Measurements from ENCODE around the gene TRIM29.

The TRIM29 gene

DNA sequence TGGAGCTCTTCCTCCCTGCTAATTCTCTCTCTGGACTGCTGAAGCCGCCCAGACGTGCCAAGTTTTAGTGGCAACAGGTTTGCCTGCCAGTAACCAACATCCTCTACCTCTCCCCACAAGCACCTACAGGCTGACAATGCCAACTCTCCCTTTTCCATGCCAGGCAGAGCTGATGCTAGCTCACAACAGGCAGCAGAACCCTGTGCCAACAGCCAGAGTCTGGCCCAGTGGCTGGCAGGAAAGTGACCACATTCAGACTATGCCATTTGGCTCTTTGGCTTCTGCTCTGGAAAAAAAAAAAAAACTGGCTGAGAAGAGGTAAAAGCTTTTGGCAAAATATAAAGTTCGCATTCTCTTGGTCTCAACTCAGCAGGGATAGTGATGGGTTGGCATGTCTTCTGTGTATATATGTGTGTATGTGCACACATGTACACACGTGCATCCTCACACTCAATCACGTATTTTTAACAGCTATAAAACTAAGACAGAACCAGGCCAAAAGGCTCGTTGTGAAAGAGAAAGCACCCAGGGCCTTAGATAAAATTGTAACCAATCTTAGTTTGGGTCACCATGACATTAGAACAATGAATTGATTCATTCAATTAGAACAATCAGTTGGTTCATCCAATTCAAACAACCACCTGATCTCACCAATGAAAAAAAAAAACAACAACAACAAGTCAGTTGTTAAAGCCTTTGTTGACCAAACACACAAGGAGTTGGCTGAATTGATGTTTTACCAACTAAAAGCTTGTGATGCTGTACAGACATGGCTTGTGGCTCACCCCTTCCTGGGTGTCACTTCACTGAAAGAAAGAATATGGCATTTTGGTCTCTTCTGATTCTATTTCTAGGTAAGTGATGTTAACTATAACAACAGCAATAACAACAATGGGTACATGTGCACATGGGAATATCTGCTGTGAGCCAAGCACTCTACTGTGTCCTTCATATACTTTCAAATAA is 48.6 kb downstream of the TRIM29 start:
- no peak for DNase-seq

DNA sequence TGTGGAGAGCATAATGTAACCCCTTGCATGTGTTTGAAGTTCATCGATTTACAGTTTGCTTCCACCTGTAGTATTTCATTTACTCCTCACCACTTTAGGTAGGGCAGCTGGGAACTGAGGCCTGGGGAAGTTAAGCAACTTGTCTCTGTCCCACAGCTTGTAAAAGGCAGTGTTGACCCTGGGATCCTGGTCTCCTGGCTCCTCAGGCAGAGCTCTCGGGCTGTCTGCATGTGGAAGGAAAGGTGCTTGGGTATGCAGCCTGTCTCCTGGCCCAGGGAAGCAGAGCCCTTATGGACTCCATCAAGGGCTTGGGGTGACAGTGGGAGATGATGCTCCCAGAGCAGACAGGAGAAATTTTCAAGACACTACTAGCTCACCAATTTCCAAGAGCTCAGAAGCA is 49.9 kb downstream of the TRIM29 start:
- DNase-seq = no peak

DNA sequence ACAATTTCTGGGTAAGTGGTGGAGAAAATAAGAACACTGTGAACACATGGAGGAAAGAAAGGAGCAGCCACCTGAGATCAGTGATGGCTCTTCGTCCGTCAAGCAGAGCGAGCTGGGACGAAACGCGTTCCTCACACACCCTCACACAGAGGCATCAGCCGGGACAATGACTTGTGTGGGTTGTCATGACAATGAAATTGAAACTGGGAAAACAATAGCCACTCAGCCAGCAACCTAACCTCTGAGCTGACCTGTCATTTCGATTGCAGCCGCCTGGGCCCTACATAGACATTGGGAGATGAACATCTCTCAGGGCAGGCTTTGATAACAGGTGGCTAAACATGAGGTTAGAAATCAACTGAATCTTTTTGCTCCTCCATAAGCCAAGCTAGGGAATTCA is 51.3 kb downstream of the TRIM29 start:
- no peak for DNase-seq

- DNase-seq = no peak
Measured at GRCh38 chr11:120079750-120080610, 57.9 kb downstream of the TRIM29 start.

GRCh38 chr11:120078397-120078796 is 59.5 kb downstream of the TRIM29 start:
- DNase-seq = no peak

- no peak for DNase-seq
Measured at GRCh38 chr11:120074076-120074475, 63.8 kb downstream of the TRIM29 start.

- DNase-seq = peak; percentile 89
Measured at GRCh38 chr11:120073196-120073595, 64.7 kb downstream of the TRIM29 start.

DNA sequence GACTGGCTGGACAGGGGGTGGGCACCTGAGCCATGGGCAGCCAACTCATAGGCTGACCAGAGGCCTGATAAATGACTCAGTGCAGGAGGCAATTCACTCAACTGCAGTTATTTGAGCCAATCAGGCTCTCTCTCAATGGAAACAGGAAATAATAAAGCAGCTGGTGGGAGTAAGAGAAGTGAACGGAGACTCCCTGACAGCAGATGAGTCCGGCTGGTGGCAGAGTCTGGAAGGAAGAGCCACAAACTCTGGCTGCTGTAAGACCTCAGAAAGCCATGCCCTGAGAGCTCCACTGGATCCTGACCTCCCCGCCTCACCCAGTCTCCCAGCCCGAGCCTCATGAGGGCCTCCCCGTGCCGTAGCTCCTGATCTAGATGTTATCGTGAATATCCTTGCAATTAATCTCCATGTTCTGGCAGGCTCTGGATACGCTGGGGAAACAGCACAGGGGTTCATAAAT is 69.8 kb downstream of the TRIM29 start:
- peak; percentile 8 for DNase-seq

DNA sequence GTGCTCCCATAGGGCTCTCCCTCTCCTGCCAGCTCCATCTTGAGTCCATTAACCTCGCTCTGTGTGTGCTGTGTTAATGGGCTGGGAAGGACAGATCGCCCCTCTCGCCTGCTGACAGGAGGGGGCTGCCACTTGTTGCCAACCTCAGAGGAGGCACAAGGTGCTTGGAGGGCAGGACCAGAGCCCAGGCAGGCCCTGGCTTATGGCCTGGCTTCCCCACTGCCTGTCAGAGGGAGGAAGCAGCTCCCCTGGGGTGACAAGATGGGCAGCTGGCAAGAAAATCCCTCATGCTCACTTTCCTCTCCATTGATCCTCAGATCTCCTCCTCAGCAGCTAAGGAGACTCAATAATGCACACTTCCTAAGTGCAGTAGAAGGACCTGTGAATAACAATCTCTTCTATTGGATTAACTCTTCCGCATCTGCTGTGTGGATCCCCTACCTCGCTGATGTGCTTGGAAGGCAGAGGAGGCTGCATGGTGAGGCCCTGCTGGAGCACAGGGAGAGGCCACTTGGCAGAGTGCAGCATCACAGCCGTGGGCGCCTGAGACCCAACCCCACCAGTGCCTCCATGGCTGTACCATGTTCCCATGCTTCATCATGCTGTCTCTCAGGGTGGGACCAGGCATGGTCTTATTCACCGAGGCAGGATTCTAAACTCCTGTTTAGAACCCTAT is 70.3 kb downstream of the TRIM29 start:
- DNase-seq = peak; percentile 89

DNA sequence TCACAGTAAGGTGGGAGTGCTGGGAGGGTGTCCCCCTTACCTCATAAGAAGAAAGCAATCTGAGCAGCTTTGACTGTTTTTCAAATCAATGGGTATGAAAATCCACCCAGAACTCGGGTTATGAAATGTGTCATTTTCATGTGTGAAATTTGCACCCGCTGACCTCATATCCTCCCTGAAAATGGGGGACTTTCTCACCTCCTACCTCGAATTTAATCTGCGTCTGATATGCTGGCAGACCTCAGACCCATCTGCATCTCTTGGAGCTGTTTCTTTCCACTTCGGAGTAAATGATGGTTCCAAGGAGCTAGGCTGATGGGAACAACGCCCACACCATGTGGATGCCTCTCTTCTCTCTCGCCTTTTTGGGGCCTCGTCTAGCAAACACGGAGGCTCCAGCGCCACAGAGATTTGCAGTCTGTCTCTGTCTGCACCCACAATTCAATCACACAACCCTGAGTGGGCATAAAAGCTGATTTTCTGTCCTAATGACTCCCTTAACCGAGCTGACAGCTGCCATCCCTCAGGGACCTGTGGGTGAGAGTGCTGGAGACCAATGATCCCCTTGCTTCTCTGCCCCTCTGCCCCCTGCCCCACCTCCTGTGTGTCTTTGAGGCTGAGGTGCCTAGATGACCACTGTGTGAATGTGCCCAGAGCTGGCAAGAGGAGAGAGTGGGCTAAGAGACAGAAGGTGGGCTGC is 71.0 kb downstream of the TRIM29 start:
- no peak for DNase-seq

GRCh38 chr11:120065876-120066275 is 72.0 kb downstream of the TRIM29 start:
- no peak for DNase-seq

- DNase-seq = no peak
Measured at GRCh38 chr11:120065176-120065575, 72.7 kb downstream of the TRIM29 start.

DNA sequence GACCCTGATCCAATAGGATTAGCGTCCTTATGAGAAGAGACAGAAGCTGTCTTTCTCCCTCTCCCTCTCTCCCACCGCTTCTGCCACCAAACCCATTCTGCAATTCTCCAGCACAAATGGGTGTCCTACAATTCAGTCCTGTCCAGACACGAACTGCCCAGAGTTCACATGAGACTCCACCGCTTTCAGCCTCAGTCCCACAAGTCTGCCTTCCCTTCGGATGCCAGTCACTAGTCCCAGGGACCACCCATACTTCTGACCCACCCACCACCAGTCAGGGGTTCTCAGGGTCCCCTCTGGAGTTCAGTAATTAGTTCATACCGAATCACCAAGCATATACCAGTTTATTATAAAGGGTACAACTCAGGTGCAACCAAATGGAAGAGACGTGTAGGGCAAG is 73.6 kb downstream of the TRIM29 start:
- no peak for DNase-seq

- DNase-seq = no peak
Measured at GRCh38 chr11:120063686-120064340, 74.1 kb downstream of the TRIM29 start.

- no peak for DNase-seq
Measured at GRCh38 chr11:120062561-120062930, 75.4 kb downstream of the TRIM29 start.

DNA sequence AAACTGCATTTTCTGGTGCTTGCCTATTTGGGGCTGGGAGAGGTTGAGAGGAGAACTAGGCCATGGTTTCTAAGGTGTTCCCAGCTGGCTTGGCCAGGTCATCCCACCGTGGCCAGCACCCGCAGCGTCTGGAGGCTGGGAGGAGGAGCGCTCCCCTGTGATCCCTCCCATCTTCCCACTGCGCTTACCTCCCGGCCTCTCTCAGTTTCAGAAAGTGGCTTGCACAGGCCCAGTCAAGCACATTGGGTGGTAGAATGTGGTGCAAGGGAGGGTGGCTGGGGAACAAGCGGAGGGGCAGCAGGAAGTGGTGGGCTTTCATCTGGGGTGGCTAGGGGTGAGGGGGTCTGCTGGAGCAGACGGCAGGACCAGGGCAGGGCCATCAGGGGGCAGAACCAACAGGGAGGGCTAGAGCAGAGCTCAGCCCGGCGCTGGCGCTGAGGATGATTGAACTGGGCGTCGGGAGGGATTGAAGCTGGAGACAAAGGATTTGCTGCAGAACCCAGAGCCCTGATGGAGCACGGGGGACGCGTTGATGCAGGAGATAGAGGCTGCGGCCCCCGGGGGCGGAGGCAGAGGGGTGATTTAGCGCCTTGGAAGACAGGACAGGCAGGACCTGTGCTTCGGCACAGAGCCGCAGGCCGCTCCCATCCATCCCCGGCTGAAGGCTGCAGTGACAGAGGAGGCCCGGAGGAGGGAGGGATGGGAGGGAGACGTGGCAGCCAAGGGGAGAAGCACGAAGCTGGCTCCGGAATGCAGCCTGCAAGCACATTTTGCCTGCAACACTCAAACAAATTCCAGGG is 76.0 kb downstream of the TRIM29 start:
- no peak for DNase-seq

Measured in NCI-H524 treated with DMSO at 0.1 percent for 48 hours (cell line).